Panc1 (cell line): ENCODE data around the gene C11orf68. TPM values are rescaled to one million over a fixed set of nuclear protein-coding genes. Genes with fewer than 3 reads are reported as not detected.

Experiments used
- ATAC-seq: fragments of 200-7000 bp; cut with Tn5 transposase; 2 replicates; pipeline ENCODE4 v1.9.1; 2020; ENCODE audit warnings: mild to moderate bottlenecking, moderate library complexity
- BruUV-seq: library from RNA; stranded (reverse); fragments of 400-500 nt; replicated peaks from 2 replicates; lab custom pipeline; 2021; lab: Mats Ljungman, UMichigan
- CTCF ChIA-PET: fragments of 300-600 bp; sonication (Branson Sonifier 250); formaldehyde crosslinking; loops from one replicate; lab custom pipeline; 2022; ENCODE audit warnings: antibody characterized with exemption; lab: Charles Lee
- POLR2A ChIA-PET: fragments of 300-600 bp; sonication (Branson Sonifier 250); formaldehyde crosslinking; loops from one replicate; lab custom pipeline; 2022; ENCODE audit warnings: antibody characterized with exemption; lab: Charles Lee
- DNase-seq: peaks from one replicate; pipeline ENCODE4 v3.0.0-alpha.2; 2010; ENCODE audit warnings: low read depth, low spot score
- H3K27ac ChIP-seq: 2 replicates; pipeline ENCODE4 v1.5.1; 2011; ENCODE audit warnings: mild to moderate bottlenecking, low read length, inconsistent platforms
- H3K27me3 ChIP-seq: fragments of 200-500 bp; sonication (Bioruptor generic); 2 replicates; pipeline ENCODE4 v1.6.0; 2014; ENCODE audit warnings: low read length, inconsistent platforms; ENCODE audit not compliant: control insufficient read depth, insufficient read depth
- H3K36me3 ChIP-seq: fragments of 200-500 bp; sonication (Bioruptor generic); 2 replicates; pipeline ENCODE4 v1.5.1; 2014; ENCODE audit warnings: inconsistent platforms, mild to moderate bottlenecking, low read length, moderate library complexity; ENCODE audit not compliant: control insufficient read depth, insufficient read depth
- H3K4me1 ChIP-seq: 2 replicates; pipeline ENCODE4 v1.5.1; 2011; ENCODE audit warnings: inconsistent platforms, mild to moderate bottlenecking, low read length, moderate library complexity; ENCODE audit not compliant: control insufficient read depth, insufficient read depth
- H3K4me3 ChIP-seq, 2 experiments: 2 replicates each; pipeline ENCODE4 v1.5.1; 2011 to 2012; ENCODE audit warnings: low read depth in 2 of 2, low read length in 2 of 2, mild to moderate bottlenecking in 2 of 2, inconsistent platforms in 1 of 2, moderate library complexity in 1 of 2
- H3K9me3 ChIP-seq: fragments of 200-500 bp; sonication (Bioruptor generic); 2 replicates; pipeline ENCODE4 v1.5.1; 2014; ENCODE audit warnings: low read depth, mild to moderate bottlenecking, inconsistent platforms, low read length, moderate library complexity; ENCODE audit not compliant: control insufficient read depth, insufficient read depth
- POLR2AphosphoS5 ChIP-seq: IDR thresholded peaks from 2 replicates; pipeline ENCODE4 v1.6.1; 2012; ENCODE audit warnings: mild to moderate bottlenecking, low read depth, low read length, moderate library complexity
- SIN3A ChIP-seq: IDR thresholded peaks from 2 replicates; pipeline ENCODE4 v1.6.1; 2012; ENCODE audit warnings: low read depth, mild to moderate bottlenecking, low read length, moderate library complexity, borderline replicate concordance; ENCODE audit not compliant: insufficient read depth
- TCF7L2 ChIP-seq: IDR thresholded peaks from 2 replicates; pipeline ENCODE4 v1.6.1; 2011; ENCODE audit warnings: mild to moderate bottlenecking, low read depth, low read length, inconsistent platforms
- in situ Hi-C: cut with HindIII; loops from 2 replicates; pipeline ENCODE4 v1.10.0; 2016; ENCODE audit warnings: low sequenced_read_pairs, low pct_unique_long_range_greater_than_20kb
- intact Hi-C: fragments of 100-400 bp; cut with micrococcal nuclease; formaldehyde crosslinking; loops from one replicate; pipeline ENCODE4 v1.10.0; 2022; ENCODE audit not compliant: unreplicated experiment
- total RNA-seq: library from RNA; stranded (reverse); gene quantifications from one replicate; pipeline ENCODE4 v1.2.1, GENCODE V29; 2021; ENCODE audit not compliant: unreplicated experiment
- TF ChIP-seq, protein P1 (sequence below), 2 experiments: IDR thresholded peaks; 2 replicates each; pipeline ENCODE4 v1.6.1; 2011 to 2012; ENCODE audit warnings: low read depth in 2 of 2, control low read depth in 1 of 2, low read length in 1 of 2, mild to moderate bottlenecking in 1 of 2, moderate library complexity in 1 of 2; ENCODE audit not compliant: insufficient read depth in 1 of 2
- TF ChIP-seq, protein P2 (sequence below): fragments of 450-650 bp; IDR thresholded peaks from 2 replicates; pipeline ENCODE4 v1.5.1; 2017; ENCODE audit warnings: mild to moderate bottlenecking

C11orf68 gene
- total RNA-seq, 1 experiment from 2014 or later = 84.7 TPM

DNA sequence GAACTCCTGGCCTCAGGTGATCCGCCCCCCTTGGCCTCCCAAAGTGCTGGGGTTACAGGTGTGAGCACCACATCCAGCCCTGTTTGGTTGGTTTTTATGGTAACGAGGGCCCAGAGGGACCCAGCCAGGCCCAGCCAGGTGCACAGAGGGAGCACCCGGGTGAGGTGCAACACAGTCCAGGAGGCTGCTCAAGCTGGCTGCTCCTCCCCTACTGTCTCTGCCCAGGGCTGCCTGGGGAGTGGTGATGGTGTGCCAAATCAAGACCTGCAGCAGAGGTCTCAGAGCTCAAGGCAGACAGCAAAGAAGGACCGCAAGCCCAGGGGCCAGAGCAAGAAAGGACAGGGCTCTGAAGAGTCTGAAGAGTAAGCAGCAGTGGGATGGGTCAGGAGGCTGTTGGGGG lies 27.8 kb upstream of the C11orf68 start:
- Histone ChIP-seq H3K27me3 (no peaks in the 10 kb centered on the region), H3K27ac (no peak overlapping the region), H3K36me3 (no peaks in the 10 kb centered on the region), H3K4me3 (no peak overlapping the region), H3K9me3 (no peaks in the 10 kb centered on the region), H3K4me1 (no peaks in the 10 kb centered on the region)
- ChIA-PET POLR2A (no interaction called here), CTCF (no interaction called here)
- ATAC-seq (0 out of 2 replicates have a peak, but pooled peaks have one; percentile 9), DNase-seq (no peak)
- BruUV-seq = no TSS peak
- in situ Hi-C loops = no loop called here
- intact Hi-C loops = no loop called here
- no peak for TF ChIP-seq POLR2AphosphoS5

DNA sequence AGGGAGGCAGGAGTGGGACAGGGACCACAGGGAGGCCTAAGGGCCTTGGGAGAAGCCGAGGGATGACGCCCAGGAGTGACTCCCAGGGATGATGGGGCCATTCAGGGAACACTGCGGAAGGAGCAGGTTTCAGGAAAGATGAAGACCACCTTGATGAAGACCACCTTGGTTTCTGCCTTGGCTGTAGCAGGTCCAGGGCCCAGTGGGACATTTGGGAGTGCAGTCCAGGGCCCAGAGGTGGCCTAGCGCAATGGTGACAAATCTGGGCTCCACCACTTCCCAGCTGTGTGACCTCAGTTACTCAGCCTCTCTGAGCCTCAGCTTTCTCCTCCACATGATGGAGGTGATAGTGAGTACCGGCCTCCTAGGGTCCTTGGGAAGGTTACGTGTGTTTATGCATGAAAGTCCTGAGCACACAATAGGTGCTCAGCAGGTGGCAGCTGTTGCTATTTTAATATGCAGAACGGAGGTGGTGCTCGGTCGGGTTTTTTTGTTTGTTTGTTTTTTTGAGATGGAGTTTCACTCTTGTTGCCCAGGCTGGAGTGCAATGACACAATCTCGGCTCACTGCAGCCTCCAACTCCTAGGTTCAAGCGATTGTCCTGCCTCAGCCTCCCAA lies 27.2 kb upstream of the C11orf68 start:
- in situ Hi-C loops (no loop called here), intact Hi-C loops (no loop called here)
- DNase-seq = no peak
- CTCF ChIA-PET = no interaction called here
- Histone ChIP-seq H3K27me3 (no peaks in the 10 kb centered on the region), H3K36me3 (no peaks in the 10 kb centered on the region), H3K9me3 (no peaks in the 10 kb centered on the region), H3K4me3 (no peak overlapping the region), H3K27ac (no peak overlapping the region), H3K4me1 (no peaks in the 10 kb centered on the region)
- POLR2A ChIA-PET = interaction anchor here (0.6 kb wide), 1 partner anchor 56 kb away, joined by 5 read pairs; the partner anchor contains the start of genes BANF1 and EIF1AD
- TF ChIP-seq, protein P1, sequence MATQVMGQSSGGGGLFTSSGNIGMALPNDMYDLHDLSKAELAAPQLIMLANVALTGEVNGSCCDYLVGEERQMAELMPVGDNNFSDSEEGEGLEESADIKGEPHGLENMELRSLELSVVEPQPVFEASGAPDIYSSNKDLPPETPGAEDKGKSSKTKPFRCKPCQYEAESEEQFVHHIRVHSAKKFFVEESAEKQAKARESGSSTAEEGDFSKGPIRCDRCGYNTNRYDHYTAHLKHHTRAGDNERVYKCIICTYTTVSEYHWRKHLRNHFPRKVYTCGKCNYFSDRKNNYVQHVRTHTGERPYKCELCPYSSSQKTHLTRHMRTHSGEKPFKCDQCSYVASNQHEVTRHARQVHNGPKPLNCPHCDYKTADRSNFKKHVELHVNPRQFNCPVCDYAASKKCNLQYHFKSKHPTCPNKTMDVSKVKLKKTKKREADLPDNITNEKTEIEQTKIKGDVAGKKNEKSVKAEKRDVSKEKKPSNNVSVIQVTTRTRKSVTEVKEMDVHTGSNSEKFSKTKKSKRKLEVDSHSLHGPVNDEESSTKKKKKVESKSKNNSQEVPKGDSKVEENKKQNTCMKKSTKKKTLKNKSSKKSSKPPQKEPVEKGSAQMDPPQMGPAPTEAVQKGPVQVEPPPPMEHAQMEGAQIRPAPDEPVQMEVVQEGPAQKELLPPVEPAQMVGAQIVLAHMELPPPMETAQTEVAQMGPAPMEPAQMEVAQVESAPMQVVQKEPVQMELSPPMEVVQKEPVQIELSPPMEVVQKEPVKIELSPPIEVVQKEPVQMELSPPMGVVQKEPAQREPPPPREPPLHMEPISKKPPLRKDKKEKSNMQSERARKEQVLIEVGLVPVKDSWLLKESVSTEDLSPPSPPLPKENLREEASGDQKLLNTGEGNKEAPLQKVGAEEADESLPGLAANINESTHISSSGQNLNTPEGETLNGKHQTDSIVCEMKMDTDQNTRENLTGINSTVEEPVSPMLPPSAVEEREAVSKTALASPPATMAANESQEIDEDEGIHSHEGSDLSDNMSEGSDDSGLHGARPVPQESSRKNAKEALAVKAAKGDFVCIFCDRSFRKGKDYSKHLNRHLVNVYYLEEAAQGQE (IDR thresholded peaks at IDR 0.05; ENCODE audit: insufficient read depth in 1 of 2, low read depth in 2 of 2, low read length in 1 of 2) = no peak
- no peak for ATAC-seq
- BruUV-seq = no TSS peak

DNA sequence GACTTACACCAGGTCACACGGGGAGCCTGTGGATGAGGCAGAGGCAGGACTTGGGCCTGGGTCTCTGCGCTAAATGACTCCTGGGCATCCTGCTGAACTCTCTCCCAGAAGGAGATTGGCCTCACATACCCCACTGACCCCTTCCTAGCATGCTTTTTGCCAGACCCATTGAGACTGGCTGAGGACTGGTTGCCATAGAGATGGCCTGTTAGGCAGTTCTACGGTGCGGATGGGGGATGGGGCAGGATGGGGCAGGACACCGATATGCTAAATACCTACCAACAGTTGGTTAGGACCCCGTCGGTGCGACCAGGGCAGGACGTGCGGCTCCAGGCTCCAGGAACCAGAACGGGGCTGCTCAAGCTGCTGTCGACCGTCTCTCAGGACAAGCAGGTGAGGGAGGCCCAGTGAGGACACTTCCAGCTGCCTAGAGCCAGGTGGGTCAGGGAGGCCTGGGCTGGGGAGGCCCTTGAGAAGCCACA lies 26.6 kb upstream of the C11orf68 start, which contains the start of gene TSGA10IP:
Gene TSGA10IP (plus strand): TSS at position 51 of the 482 bp plus-strand sequence. CDS start 196 bp downstream, at position 247.
- ATAC-seq (0 out of 2 replicates have a peak, but pooled peaks have one; percentile 10), DNase-seq (no peak)
- in situ Hi-C loops = no loop called here
- Histone ChIP-seq H3K27me3 (no peaks in the 10 kb centered on the region), H3K9me3 (no peaks in the 10 kb centered on the region), H3K4me1 (no peaks in the 10 kb centered on the region), H3K36me3 (no peaks in the 10 kb centered on the region), H3K4me3 (no peak within 1 kb of the TSS), H3K27ac (no peak within 1 kb of the TSS)
- TF ChIP-seq POLR2AphosphoS5 (no peak), TCF7L2 (no peak), SIN3A (no peak)
- TF ChIP-seq, protein P2, sequence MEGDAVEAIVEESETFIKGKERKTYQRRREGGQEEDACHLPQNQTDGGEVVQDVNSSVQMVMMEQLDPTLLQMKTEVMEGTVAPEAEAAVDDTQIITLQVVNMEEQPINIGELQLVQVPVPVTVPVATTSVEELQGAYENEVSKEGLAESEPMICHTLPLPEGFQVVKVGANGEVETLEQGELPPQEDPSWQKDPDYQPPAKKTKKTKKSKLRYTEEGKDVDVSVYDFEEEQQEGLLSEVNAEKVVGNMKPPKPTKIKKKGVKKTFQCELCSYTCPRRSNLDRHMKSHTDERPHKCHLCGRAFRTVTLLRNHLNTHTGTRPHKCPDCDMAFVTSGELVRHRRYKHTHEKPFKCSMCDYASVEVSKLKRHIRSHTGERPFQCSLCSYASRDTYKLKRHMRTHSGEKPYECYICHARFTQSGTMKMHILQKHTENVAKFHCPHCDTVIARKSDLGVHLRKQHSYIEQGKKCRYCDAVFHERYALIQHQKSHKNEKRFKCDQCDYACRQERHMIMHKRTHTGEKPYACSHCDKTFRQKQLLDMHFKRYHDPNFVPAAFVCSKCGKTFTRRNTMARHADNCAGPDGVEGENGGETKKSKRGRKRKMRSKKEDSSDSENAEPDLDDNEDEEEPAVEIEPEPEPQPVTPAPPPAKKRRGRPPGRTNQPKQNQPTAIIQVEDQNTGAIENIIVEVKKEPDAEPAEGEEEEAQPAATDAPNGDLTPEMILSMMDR = no peak
- TF ChIP-seq, protein P1 (IDR thresholded peaks at IDR 0.05; ENCODE audit: insufficient read depth in 1 of 2, low read depth in 2 of 2, low read length in 1 of 2) = no peak
- no TSS peak for BruUV-seq
- POLR2A ChIA-PET = interaction anchor here (0.6 kb wide), 1 partner anchor 57 kb away, joined by 5 read pairs; the partner anchor contains the start of genes BANF1 and EIF1AD
- intact Hi-C loops = no loop called here
- CTCF ChIA-PET = no interaction called here
